Loucy (cell line): ENCODE results near the gene JAZF1.

Experiments used
- EZH2phosphoT487 ChIP-seq: fragments of 200-600 bp; IDR thresholded peaks from 2 replicates; pipeline ENCODE4 v1.6.1; 2018; ENCODE audit warnings: antibody characterized with exemption, mild to moderate bottlenecking, moderate library complexity, borderline replicate concordance
- TF ChIP-seq, protein P1 (sequence below): fragments of 200-600 bp; sonication (generic); conservative IDR thresholded peaks from 2 replicates; pipeline ENCODE4 v1.5.1; 2014; ENCODE audit warnings: mild to moderate bottlenecking, antibody characterized with exemption, low read length

DNA sequence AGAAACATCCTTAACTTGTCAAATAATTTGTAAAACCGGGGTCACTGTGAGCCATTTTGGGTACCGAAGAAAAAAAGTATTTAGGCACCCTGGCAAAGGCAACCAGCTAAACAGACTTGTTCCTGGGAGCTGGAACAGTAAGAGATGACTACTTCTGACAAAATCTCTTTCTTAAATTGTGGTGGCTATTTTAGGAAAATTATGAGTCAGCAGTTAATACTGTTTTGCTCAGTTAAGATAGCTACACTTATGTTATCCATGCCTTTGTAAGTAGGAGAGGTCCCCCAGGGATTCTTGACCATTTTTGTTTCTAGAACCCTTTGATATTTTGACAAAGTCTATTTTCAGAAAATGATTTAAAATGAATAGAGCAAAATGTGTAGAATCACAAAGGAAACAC, 372.0 kb downstream of the JAZF1 start:
- TF ChIP-seq, protein P1, sequence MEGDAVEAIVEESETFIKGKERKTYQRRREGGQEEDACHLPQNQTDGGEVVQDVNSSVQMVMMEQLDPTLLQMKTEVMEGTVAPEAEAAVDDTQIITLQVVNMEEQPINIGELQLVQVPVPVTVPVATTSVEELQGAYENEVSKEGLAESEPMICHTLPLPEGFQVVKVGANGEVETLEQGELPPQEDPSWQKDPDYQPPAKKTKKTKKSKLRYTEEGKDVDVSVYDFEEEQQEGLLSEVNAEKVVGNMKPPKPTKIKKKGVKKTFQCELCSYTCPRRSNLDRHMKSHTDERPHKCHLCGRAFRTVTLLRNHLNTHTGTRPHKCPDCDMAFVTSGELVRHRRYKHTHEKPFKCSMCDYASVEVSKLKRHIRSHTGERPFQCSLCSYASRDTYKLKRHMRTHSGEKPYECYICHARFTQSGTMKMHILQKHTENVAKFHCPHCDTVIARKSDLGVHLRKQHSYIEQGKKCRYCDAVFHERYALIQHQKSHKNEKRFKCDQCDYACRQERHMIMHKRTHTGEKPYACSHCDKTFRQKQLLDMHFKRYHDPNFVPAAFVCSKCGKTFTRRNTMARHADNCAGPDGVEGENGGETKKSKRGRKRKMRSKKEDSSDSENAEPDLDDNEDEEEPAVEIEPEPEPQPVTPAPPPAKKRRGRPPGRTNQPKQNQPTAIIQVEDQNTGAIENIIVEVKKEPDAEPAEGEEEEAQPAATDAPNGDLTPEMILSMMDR: no peak
- TF ChIP-seq EZH2phosphoT487: no peak
